ENCODE data around the gene TNIP1. TPM values are rescaled to one million over a fixed set of nuclear protein-coding genes. Genes with fewer than 3 reads are reported as not detected.

Gene TNIP1
- total RNA-seq, 1 donor from 2014 or later, result 99.6 TPM

GRCh38 chr5:150993826-150994412 is 86.9 kb downstream of the TNIP1 start:
- Histone ChIP-seq H3K4me3 (no peak overlapping the region), H3K4me1 (no peaks in the 10 kb centered on the region), H3K27ac (no peak overlapping the region), H3K9me3 (no peaks in the 10 kb centered on the region), H3K36me3 (no peaks in the 10 kb centered on the region), H3K27me3 (ENCODE audit: low read depth) (no peaks in the 10 kb centered on the region)
- no peak for TF ChIP-seq CTCF (IDR thresholded peaks at IDR 0.05)
- intact Hi-C loops (cut with DNase I), result no loop called here
- DNase-seq (no peak), ATAC-seq (no peak)

GRCh38 chr5:150993422-150993821 is 87.4 kb downstream of the TNIP1 start:
- no peak overlapping the region for H3K4me3 ChIP-seq
- no peaks in the 10 kb centered on the region for H3K4me1 ChIP-seq
- H3K9me3 ChIP-seq, result no peaks in the 10 kb centered on the region
- intact Hi-C loops (cut with DNase I), result no loop called here
- no peaks in the 10 kb centered on the region for H3K27me3 ChIP-seq (ENCODE audit: low read depth)
- no peak overlapping the region for H3K27ac ChIP-seq
- no peak for ATAC-seq
- TF ChIP-seq CTCF (IDR thresholded peaks at IDR 0.05), result no peak
- no peaks in the 10 kb centered on the region for H3K36me3 ChIP-seq
- DNase-seq, result no peak

GRCh38 chr5:150992705-150993104 is 88.1 kb downstream of the TNIP1 start:
- Histone ChIP-seq H3K27me3 (ENCODE audit: low read depth) (no peaks in the 10 kb centered on the region), H3K36me3 (no peaks in the 10 kb centered on the region), H3K9me3 (no peaks in the 10 kb centered on the region), H3K27ac (no peak overlapping the region), H3K4me1 (no peaks in the 10 kb centered on the region), H3K4me3 (no peak overlapping the region)
- TF ChIP-seq CTCF (IDR thresholded peaks at IDR 0.05), result no peak
- ATAC-seq, result no peak
- intact Hi-C loops (cut with DNase I), result no loop called here
- DNase-seq, result no peak

- intact Hi-C loops (cut with DNase I), result no loop called here
- DNase-seq (no peak), ATAC-seq (no peak)
- no peak overlapping the region for H3K4me3 ChIP-seq
- H3K36me3 ChIP-seq, result no peaks in the 10 kb centered on the region
- H3K27ac ChIP-seq, result no peak overlapping the region
- H3K9me3 ChIP-seq, result no peaks in the 10 kb centered on the region
- H3K4me1 ChIP-seq, result no peaks in the 10 kb centered on the region
- no peaks in the 10 kb centered on the region for H3K27me3 ChIP-seq (ENCODE audit: low read depth)
- no peak for TF ChIP-seq CTCF (IDR thresholded peaks at IDR 0.05)
Observed at GRCh38 chr5:150989695-150990094, 91.1 kb downstream of the TNIP1 start.

GRCh38 chr5:150987746-150988145 is 93.1 kb downstream of the TNIP1 start:
- no peak overlapping the region for H3K27ac ChIP-seq
- H3K27me3 ChIP-seq (ENCODE audit: low read depth), result no peaks in the 10 kb centered on the region
- no peak for DNase-seq
- H3K4me3 ChIP-seq, result no peak overlapping the region
- no peaks in the 10 kb centered on the region for H3K36me3 ChIP-seq
- intact Hi-C loops (cut with DNase I), result no loop called here
- no peaks in the 10 kb centered on the region for H3K9me3 ChIP-seq
- TF ChIP-seq CTCF (IDR thresholded peaks at IDR 0.05), result no peak
- H3K4me1 ChIP-seq, result no peaks in the 10 kb centered on the region
- ATAC-seq, result no peak

Other genes with a start within 250 kb of the TNIP1 start
- gene IRGM, start 234.5 kb downstream of the TNIP1 start, total RNA-seq, result 0.24 TPM
- gene ZNF300, start 176.1 kb downstream of the TNIP1 start, total RNA-seq, result 2.0 TPM
- gene GPX3, start 60.4 kb downstream of the TNIP1 start, total RNA-seq, result 855 TPM
- gene ANXA6, start 76.7 kb upstream of the TNIP1 start, total RNA-seq, result 120 TPM
- gene CCDC69, start 143.1 kb upstream of the TNIP1 start, total RNA-seq, result 79.0 TPM
- gene GM2A, start 172.2 kb upstream of the TNIP1 start, total RNA-seq, result 129 TPM
- not detected for gene SLC36A3, start 222.7 kb upstream of the TNIP1 start, total RNA-seq

All from lower lobe of right lung (tissue), 2 donors.